ENCODE results near the gene L2HGDH. TPM values are rescaled to one million over a fixed set of nuclear protein-coding genes. Genes with fewer than 3 reads are reported as not detected.

Gene L2HGDH
- polyA plus RNA-seq, 1 of the 3 experiments (the other 2 are of a cell fraction) = 8.4 TPM

GRCh38 chr14:50310445-50310844, 1.6 kb downstream of the L2HGDH start:
- Histone ChIP-seq H3K27ac (ENCODE audit: low read depth in 2 of 2, low read length in 1 of 2) (no peak overlapping the region), H3F3A (replicated peaks; ENCODE audit: insufficient read depth) (no peaks in the 10 kb centered on the region), H3K36me3 (replicated peaks in 1 of 2; ENCODE audit: control insufficient read depth in 1 of 2, insufficient read depth in 2 of 2, low read length in 1 of 2) (peaks cover 0 to 8% of the 10 kb centered on the region in 2 experiments), H3K4me1 (ENCODE audit: control insufficient read depth in 1 of 2, insufficient read depth in 2 of 2, low read depth in 1 of 2, low read length in 1 of 2) (peaks cover 6 to 7% of the 10 kb centered on the region in 2 experiments; a peak in 2 of 4 replicates), H3K4me3 (ENCODE audit: low read depth in 2 of 2, low read length in 1 of 2) (no peak overlapping the region), H3K9me3 (no peaks in the 10 kb centered on the region), H3K9ac (no peak overlapping the region), H3K4me2 (no peak overlapping the region), H2AFZ (ENCODE audit: low read depth) (no peak overlapping the region), H4K20me1 (ENCODE audit: insufficient read depth) (no peaks in the 10 kb centered on the region), H3K79me2 (ENCODE audit: insufficient read depth) (peaks cover 43% of the 10 kb centered on the region), H3K27me3 (ENCODE audit: insufficient read depth) (no peaks in the 10 kb centered on the region), H3K9me2 (peaks cover 3% of the 10 kb centered on the region; the same call in 1 of the 2 replicates)
- ChIA-PET POLR2A (no interaction called here), CTCF (interaction anchor here (1.5 to 3.8 kb wide), 3 partner anchors 11 to 53 kb away, joined by 4 to 25 read pairs (median 5); no protein-coding TSS in a partner anchor)
- DNase-seq = no peak
- 94% methylated on average over 4 of the region's 4 CpGs for WGBS (ENCODE audit: low lambda C conversion rate)
- TF ChIP-seq, protein P1, sequence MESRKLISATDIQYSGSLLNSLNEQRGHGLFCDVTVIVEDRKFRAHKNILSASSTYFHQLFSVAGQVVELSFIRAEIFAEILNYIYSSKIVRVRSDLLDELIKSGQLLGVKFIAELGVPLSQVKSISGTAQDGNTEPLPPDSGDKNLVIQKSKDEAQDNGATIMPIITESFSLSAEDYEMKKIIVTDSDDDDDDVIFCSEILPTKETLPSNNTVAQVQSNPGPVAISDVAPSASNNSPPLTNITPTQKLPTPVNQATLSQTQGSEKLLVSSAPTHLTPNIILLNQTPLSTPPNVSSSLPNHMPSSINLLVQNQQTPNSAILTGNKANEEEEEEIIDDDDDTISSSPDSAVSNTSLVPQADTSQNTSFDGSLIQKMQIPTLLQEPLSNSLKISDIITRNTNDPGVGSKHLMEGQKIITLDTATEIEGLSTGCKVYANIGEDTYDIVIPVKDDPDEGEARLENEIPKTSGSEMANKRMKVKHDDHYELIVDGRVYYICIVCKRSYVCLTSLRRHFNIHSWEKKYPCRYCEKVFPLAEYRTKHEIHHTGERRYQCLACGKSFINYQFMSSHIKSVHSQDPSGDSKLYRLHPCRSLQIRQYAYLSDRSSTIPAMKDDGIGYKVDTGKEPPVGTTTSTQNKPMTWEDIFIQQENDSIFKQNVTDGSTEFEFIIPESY (IDR thresholded peaks at IDR 0.05; ENCODE audit: borderline replicate concordance, low read depth) = no peak
- TF ChIP-seq YY1 (IDR thresholded peaks at IDR 0.05; ENCODE audit: low read depth) (no peak), MEF2A (IDR thresholded peaks at IDR 0.05; ENCODE audit: borderline replicate concordance, low read depth) (no peak), RXRA (IDR thresholded peaks at IDR 0.05; ENCODE audit: borderline replicate concordance, low read depth) (no peak), MXI1 (IDR thresholded peaks at IDR 0.05; ENCODE audit: low read depth, low read length) (no peak), TAF1 (IDR thresholded peaks at IDR 0.05; ENCODE audit: borderline replicate concordance, low read depth, low read length) (no peak), GATA2 (CRISPR knock-in tag; IDR thresholded peaks at IDR 0.05) (no peak), RCOR1 (IDR thresholded peaks at IDR 0.05; ENCODE audit: low read length) (no peak), SMC3 (IDR thresholded peaks at IDR 0.05; ENCODE audit: low read depth, low read length) (no peak), RFX5 (IDR thresholded peaks at IDR 0.05; ENCODE audit: low read length) (no peak), NRF1 (IDR thresholded peaks at IDR 0.05; ENCODE audit: low read depth, low read length) (no peak), ELF1 (IDR thresholded peaks at IDR 0.05) (no peak), TEAD4 (IDR thresholded peaks at IDR 0.05; ENCODE audit: borderline replicate concordance, insufficient read depth) (no peak)
- TF ChIP-seq, protein P2, sequence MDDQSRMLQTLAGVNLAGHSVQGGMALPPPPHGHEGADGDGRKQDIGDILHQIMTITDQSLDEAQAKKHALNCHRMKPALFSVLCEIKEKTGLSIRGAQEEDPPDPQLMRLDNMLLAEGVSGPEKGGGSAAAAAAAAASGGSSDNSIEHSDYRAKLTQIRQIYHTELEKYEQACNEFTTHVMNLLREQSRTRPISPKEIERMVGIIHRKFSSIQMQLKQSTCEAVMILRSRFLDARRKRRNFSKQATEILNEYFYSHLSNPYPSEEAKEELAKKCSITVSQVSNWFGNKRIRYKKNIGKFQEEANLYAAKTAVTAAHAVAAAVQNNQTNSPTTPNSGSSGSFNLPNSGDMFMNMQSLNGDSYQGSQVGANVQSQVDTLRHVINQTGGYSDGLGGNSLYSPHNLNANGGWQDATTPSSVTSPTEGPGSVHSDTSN (IDR thresholded peaks at IDR 0.05) = no peak

DNA sequence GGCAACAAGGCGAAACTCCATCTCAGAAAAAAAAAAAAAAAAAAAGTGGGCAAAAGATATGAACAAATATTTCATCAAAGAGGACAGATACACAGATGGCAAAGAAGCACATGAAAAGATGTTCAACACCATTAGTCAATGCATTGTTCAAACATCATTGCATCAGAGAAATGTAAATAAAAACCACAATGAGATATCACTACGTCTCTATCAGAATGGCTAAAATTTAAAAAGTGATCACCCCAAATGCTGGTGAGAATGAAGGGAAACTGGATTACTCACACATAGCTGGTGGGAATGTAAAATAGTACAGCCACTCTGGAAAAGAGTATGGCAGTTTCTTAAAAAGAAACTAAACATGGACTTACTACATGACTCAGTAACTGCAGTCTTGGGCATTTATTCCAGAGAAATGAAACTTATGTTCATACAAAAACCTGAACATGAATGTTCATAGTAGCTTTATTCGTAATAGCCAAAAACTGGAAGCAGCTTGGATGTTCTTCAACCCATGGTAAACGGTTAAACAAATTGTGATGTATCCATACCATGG, 3.6 kb downstream of the L2HGDH start:
- Histone ChIP-seq H3K27me3 (ENCODE audit: insufficient read depth) (no peaks in the 10 kb centered on the region), H3K4me3 (ENCODE audit: low read depth in 2 of 2, low read length in 1 of 2) (no peak overlapping the region), H3K4me2 (no peak overlapping the region), H3F3A (replicated peaks; ENCODE audit: insufficient read depth) (no peaks in the 10 kb centered on the region), H2AFZ (ENCODE audit: low read depth) (no peak overlapping the region), H3K9me3 (no peaks in the 10 kb centered on the region), H3K36me3 (replicated peaks in 1 of 2; ENCODE audit: control insufficient read depth in 1 of 2, insufficient read depth in 2 of 2, low read length in 1 of 2) (no peaks in the 10 kb centered on the region), H3K4me1 (ENCODE audit: control insufficient read depth in 1 of 2, insufficient read depth in 2 of 2, low read depth in 1 of 2, low read length in 1 of 2) (peaks cover 6 to 7% of the 10 kb centered on the region in 2 experiments; a peak in 2 of 4 replicates), H3K79me2 (ENCODE audit: insufficient read depth) (peaks cover 30% of the 10 kb centered on the region), H3K27ac (ENCODE audit: low read depth in 2 of 2, low read length in 1 of 2) (no peak overlapping the region), H4K20me1 (ENCODE audit: insufficient read depth) (no peaks in the 10 kb centered on the region), H3K9me2 (peaks cover 3% of the 10 kb centered on the region; the same call in 1 of the 2 replicates), H3K9ac (no peak overlapping the region)
- DNase-seq = no peak
- CTCF ChIA-PET = interaction anchor here (1.2 to 1.8 kb wide), 2 partner anchors 10 to 13 kb away, joined by 5 read pairs; no protein-coding TSS in a partner anchor
- 90% methylated on average over 4 of the region's 4 CpGs for WGBS (ENCODE audit: low lambda C conversion rate)
- POLR2A ChIA-PET = no interaction called here
- TF ChIP-seq MEF2A (IDR thresholded peaks at IDR 0.05; ENCODE audit: borderline replicate concordance, low read depth) (no peak), NFIC (IDR thresholded peaks at IDR 0.05; ENCODE audit: borderline replicate concordance) (no peak), JUND (IDR thresholded peaks at IDR 0.05) (no peak), IRF3 (IDR thresholded peaks at IDR 0.05; ENCODE audit: low read depth, low read length) (no peak), EP300 (IDR thresholded peaks at IDR 0.05; ENCODE audit: borderline replicate concordance in 1 of 2, low read depth in 1 of 2, low read length in 1 of 2) (no peak), GATA2 (CRISPR knock-in tag; IDR thresholded peaks at IDR 0.05) (no peak), USF2 (IDR thresholded peaks at IDR 0.05; ENCODE audit: borderline replicate concordance, low read depth, low read length) (no peak), SIN3A (IDR thresholded peaks at IDR 0.05; ENCODE audit: borderline replicate concordance, low read depth, low read length) (no peak)
- TF ChIP-seq, protein P1 (IDR thresholded peaks at IDR 0.05; ENCODE audit: borderline replicate concordance, low read depth) = no peak
